ENCODE data around the gene SHKBP1. TPM values are rescaled to one million over a fixed set of nuclear protein-coding genes. Genes with fewer than 3 reads are reported as not detected.

The SHKBP1 gene
- total RNA-seq, 2 experiments from 2014 or later = 49.4 to 115 TPM

GRCh38 chr19:40539070-40539469, 37.6 kb upstream of the SHKBP1 start:
- ChIA-PET POLR2A (no interaction called here), CTCF (ENCODE audit: unreplicated experiment) (no interaction called here)
- Histone ChIP-seq H3K9me3 (ENCODE audit: low read length) (no peaks in the 10 kb centered on the region), H3K79me2 (ENCODE audit: insufficient read depth, low read depth, low read length) (no peaks in the 10 kb centered on the region), H3K4me1 (ENCODE audit: insufficient read depth, low read length, poor library complexity, severe bottlenecking) (no peaks in the 10 kb centered on the region), H3K4me3 (ENCODE audit: low read depth, low read length, poor library complexity, severe bottlenecking) (no peak overlapping the region), H2AFZ (ENCODE audit: low read length) (no peak overlapping the region), H3K4me2 (ENCODE audit: low read length) (no peak overlapping the region), H3K27ac (ENCODE audit: low read depth, low read length, poor library complexity, severe bottlenecking) (no peak overlapping the region), H3K9me2 (ENCODE audit: insufficient read depth, low read length) (no peaks in the 10 kb centered on the region), H4K20me1 (ENCODE audit: insufficient read depth, low read length) (no peaks in the 10 kb centered on the region), H3K36me3 (ENCODE audit: insufficient read depth, low read length) (no peaks in the 10 kb centered on the region)
- intact Hi-C loops (cut with micrococcal nuclease; ENCODE audit: unreplicated experiment) = no loop called here
- no peak for TF ChIP-seq EZH2phosphoT487 (IDR thresholded peaks at IDR 0.05; ENCODE audit: borderline replicate concordance, low read depth, low read length)
- TF ChIP-seq CTCF (conservative IDR thresholded peaks at IDR 0.05; ENCODE audit: low read length) = no peak
- no peak for DNase-seq (ENCODE audit: low spot score)
- BruUV-seq (replicated peaks) = no TSS peak

GRCh38 chr19:40542202-40542859, 34.3 kb upstream of the SHKBP1 start:
- intact Hi-C loops (cut with micrococcal nuclease; ENCODE audit: unreplicated experiment) = no loop called here

More at GRCh38 chr19:40542202-40542859, 34.3 kb upstream of the SHKBP1 start:
- H3K36me3 ChIP-seq (ENCODE audit: insufficient read depth, low read length) = no peaks in the 10 kb centered on the region
- ChIA-PET CTCF (ENCODE audit: unreplicated experiment) (interaction anchor here (0.6 kb wide), 1 partner anchor 13 kb away, joined by 6 read pairs; no protein-coding TSS in a partner anchor), POLR2A (no interaction called here)
- no peaks in the 10 kb centered on the region for H3K4me1 ChIP-seq (ENCODE audit: insufficient read depth, low read length, poor library complexity, severe bottlenecking)
- H4K20me1 ChIP-seq (ENCODE audit: insufficient read depth, low read length) = no peaks in the 10 kb centered on the region
- peaks cover 5% of the 10 kb centered on the region; the same call in 1 of the 2 replicates for H3K9me3 ChIP-seq (ENCODE audit: low read length)
- DNase-seq (ENCODE audit: low spot score) = no peak
- no peak overlapping the region for H2AFZ ChIP-seq (ENCODE audit: low read length)
- TF ChIP-seq CTCF (conservative IDR thresholded peaks at IDR 0.05; ENCODE audit: low read length) (no peak), EZH2phosphoT487 (IDR thresholded peaks at IDR 0.05; ENCODE audit: borderline replicate concordance, low read depth, low read length) (no peak)
- no peaks in the 10 kb centered on the region for H3K79me2 ChIP-seq (ENCODE audit: insufficient read depth, low read depth, low read length)
- no TSS peak for BruUV-seq (replicated peaks)
- no peak overlapping the region for H3K4me2 ChIP-seq (ENCODE audit: low read length)
- no peak overlapping the region for H3K27ac ChIP-seq (ENCODE audit: low read depth, low read length, poor library complexity, severe bottlenecking)
- no peak overlapping the region for H3K4me3 ChIP-seq (ENCODE audit: low read depth, low read length, poor library complexity, severe bottlenecking)
- no peaks in the 10 kb centered on the region for H3K9me2 ChIP-seq (ENCODE audit: insufficient read depth, low read length)
